ENCODE data around the gene PCNX1.

GRCh38 chr14:71021347-71022011 lies 114.2 kb downstream of the PCNX1 start:
- TF ChIP-seq CTCF (IDR thresholded peaks at IDR 0.05) (no peak), POLR2A (IDR thresholded peaks at IDR 0.05) (no peak)

Measured in esophagus squamous epithelium (tissue), 4 donors.